Activated T-helper 2 cell treated with anti-CD3 and anti-CD28 coated beads, Interferon-gamma antibody, Interleukin-2, Interleukin-4, amounts not matched to agents 10 μg/mL and 5 μg/mL and 100 μg/mL, durations not matched to agents 14 hours and 24 hours and 36 hours (primary cell): ENCODE measurements around the gene KIF16B. TPM values are rescaled to one million over a fixed set of nuclear protein-coding genes. Genes with fewer than 3 reads are reported as not detected.

Source experiments
- DNase-seq: peaks from one replicate; pipeline ENCODE4 v3.0.0; 2021; ENCODE audit warnings: low spot score
- H3K27ac Mint-ChIP-seq: one replicate; pipeline ENCODE4 v1.8.0; 2021; ENCODE audit warnings: mixed read lengths
- H3K27me3 Mint-ChIP-seq: one replicate; pipeline ENCODE4 v1.8.0; 2021; ENCODE audit warnings: low read depth, mixed read lengths
- H3K36me3 Mint-ChIP-seq: one replicate; pipeline ENCODE4 v1.8.0; 2021; ENCODE audit warnings: low read depth, mixed read lengths
- H3K4me1 Mint-ChIP-seq: one replicate; pipeline ENCODE4 v1.8.0; 2021; ENCODE audit warnings: low read depth, mixed read lengths
- H3K4me3 Mint-ChIP-seq: one replicate; pipeline ENCODE4 v1.8.0; 2021; ENCODE audit warnings: low read depth, mild to moderate bottlenecking, moderate library complexity, mixed read lengths
- H3K9me3 Mint-ChIP-seq: one replicate; pipeline ENCODE4 v1.8.0; 2021; ENCODE audit warnings: mixed read lengths
- intact Hi-C: fragments of 100-400 bp; cut with micrococcal nuclease; formaldehyde crosslinking; loops from one replicate; pipeline ENCODE4 v1.15.1; 2023
- total RNA-seq: library from RNA; stranded (reverse); gene quantifications from 2 replicates; pipeline ENCODE4 v1.2.3, GENCODE V29; 2022

The KIF16B gene
- total RNA-seq, 1 donor from 2014 or later, result 6.8 TPM

GRCh38 chr20:16349523-16350260 lies 223.6 kb downstream of the KIF16B start:
- intact Hi-C loops, result no loop called here
- no peaks in the 10 kb centered on the region for H3K4me1 Mint-ChIP-seq
- no peaks in the 10 kb centered on the region for H3K27me3 Mint-ChIP-seq
- H3K9me3 Mint-ChIP-seq, result no peaks in the 10 kb centered on the region
- no peaks in the 10 kb centered on the region for H3K36me3 Mint-ChIP-seq
- no peak overlapping the region for H3K4me3 Mint-ChIP-seq
- no peak overlapping the region for H3K27ac Mint-ChIP-seq
- no peak for DNase-seq

- H3K4me3 Mint-ChIP-seq, result no peak overlapping the region
- no peaks in the 10 kb centered on the region for H3K4me1 Mint-ChIP-seq
- intact Hi-C loops, result no loop called here
- H3K27me3 Mint-ChIP-seq, result no peaks in the 10 kb centered on the region
- no peak for DNase-seq
- no peak overlapping the region for H3K27ac Mint-ChIP-seq
- H3K9me3 Mint-ChIP-seq, result no peaks in the 10 kb centered on the region
- H3K36me3 Mint-ChIP-seq, result no peaks in the 10 kb centered on the region
These were observed 226.3 kb downstream of the KIF16B start for GRCh38 chr20:16346956-16347355.

- DNase-seq, result no peak
- intact Hi-C loops, result no loop called here
- no peak overlapping the region for H3K4me3 Mint-ChIP-seq
- H3K9me3 Mint-ChIP-seq, result peaks cover 7% of the 10 kb centered on the region
- no peak overlapping the region for H3K27ac Mint-ChIP-seq
- no peaks in the 10 kb centered on the region for H3K27me3 Mint-ChIP-seq
- H3K36me3 Mint-ChIP-seq, result no peaks in the 10 kb centered on the region
- H3K4me1 Mint-ChIP-seq, result no peaks in the 10 kb centered on the region
These were observed 235.5 kb downstream of the KIF16B start for GRCh38 chr20:16337707-16338106.

- H3K4me3 Mint-ChIP-seq, result no peak overlapping the region
- intact Hi-C loops, result no loop called here
These were observed 245.6 kb downstream of the KIF16B start for GRCh38 chr20:16327606-16328005.

GRCh38 chr20:16321291-16321690 lies 252.0 kb downstream of the KIF16B start:
- Mint-ChIP-seq H3K9me3 (peaks cover 14% of the 10 kb centered on the region), H3K4me1 (no peaks in the 10 kb centered on the region), H3K27ac (no peak overlapping the region), H3K4me3 (no peak overlapping the region), H3K27me3 (no peaks in the 10 kb centered on the region), H3K36me3 (no peaks in the 10 kb centered on the region)
- intact Hi-C loops, result no loop called here
- no peak for DNase-seq

More at GRCh38 chr20:16327606-16328005, 245.6 kb downstream of the KIF16B start:
- Mint-ChIP-seq H3K36me3 (no peaks in the 10 kb centered on the region), H3K27me3 (no peaks in the 10 kb centered on the region), H3K4me1 (no peaks in the 10 kb centered on the region), H3K27ac (no peak overlapping the region), H3K9me3 (peaks cover 14% of the 10 kb centered on the region)
- DNase-seq, result no peak

- intact Hi-C loops, result no loop called here
- Mint-ChIP-seq H3K27me3 (no peaks in the 10 kb centered on the region), H3K27ac (no peak overlapping the region), H3K4me1 (no peaks in the 10 kb centered on the region), H3K9me3 (no peaks in the 10 kb centered on the region), H3K36me3 (no peaks in the 10 kb centered on the region), H3K4me3 (no peak overlapping the region)
- DNase-seq, result no peak
These were observed 255.5 kb downstream of the KIF16B start for GRCh38 chr20:16317445-16318362.

- Mint-ChIP-seq H3K27ac (no peak overlapping the region), H3K4me1 (no peaks in the 10 kb centered on the region), H3K9me3 (no peaks in the 10 kb centered on the region), H3K4me3 (no peak overlapping the region), H3K27me3 (no peaks in the 10 kb centered on the region), H3K36me3 (no peaks in the 10 kb centered on the region)
- DNase-seq, result no peak
- intact Hi-C loops, result no loop called here
These were observed 256.7 kb downstream of the KIF16B start for GRCh38 chr20:16316513-16316912.

- Mint-ChIP-seq H3K36me3 (no peaks in the 10 kb centered on the region), H3K4me1 (no peaks in the 10 kb centered on the region)
These were observed 258.5 kb downstream of the KIF16B start for GRCh38 chr20:16314748-16315159.

GRCh38 chr20:16314320-16314719 lies 258.9 kb downstream of the KIF16B start:
- no peak for DNase-seq
- intact Hi-C loops, result no loop called here
- Mint-ChIP-seq H3K4me1 (no peaks in the 10 kb centered on the region), H3K9me3 (no peaks in the 10 kb centered on the region), H3K36me3 (no peaks in the 10 kb centered on the region), H3K27me3 (no peaks in the 10 kb centered on the region), H3K27ac (no peak overlapping the region), H3K4me3 (no peak overlapping the region)

More at GRCh38 chr20:16314748-16315159, 258.5 kb downstream of the KIF16B start:
- H3K9me3 Mint-ChIP-seq, result no peaks in the 10 kb centered on the region
- H3K4me3 Mint-ChIP-seq, result no peak overlapping the region
- no peak for DNase-seq
- no peak overlapping the region for H3K27ac Mint-ChIP-seq
- H3K27me3 Mint-ChIP-seq, result no peaks in the 10 kb centered on the region
- intact Hi-C loops, result no loop called here

- H3K9me3 Mint-ChIP-seq, result no peaks in the 10 kb centered on the region
- H3K4me3 Mint-ChIP-seq, result no peak overlapping the region
- DNase-seq, result no peak
- H3K36me3 Mint-ChIP-seq, result no peaks in the 10 kb centered on the region
- no peaks in the 10 kb centered on the region for H3K4me1 Mint-ChIP-seq
- H3K27ac Mint-ChIP-seq, result no peak overlapping the region
- no peaks in the 10 kb centered on the region for H3K27me3 Mint-ChIP-seq
- intact Hi-C loops, result no loop called here
These were observed 259.3 kb downstream of the KIF16B start for GRCh38 chr20:16313917-16314316.

- Mint-ChIP-seq H3K9me3 (no peaks in the 10 kb centered on the region), H3K27me3 (no peaks in the 10 kb centered on the region)
These were observed 260.2 kb downstream of the KIF16B start for GRCh38 chr20:16312998-16313397.

GRCh38 chr20:16311756-16312155 lies 261.5 kb downstream of the KIF16B start:
- Mint-ChIP-seq H3K9me3 (no peaks in the 10 kb centered on the region), H3K4me1 (no peaks in the 10 kb centered on the region), H3K4me3 (no peak overlapping the region), H3K27me3 (no peaks in the 10 kb centered on the region), H3K36me3 (no peaks in the 10 kb centered on the region), H3K27ac (no peak overlapping the region)
- no peak for DNase-seq
- intact Hi-C loops, result no loop called here

More at GRCh38 chr20:16312998-16313397, 260.2 kb downstream of the KIF16B start:
- no peak overlapping the region for H3K4me3 Mint-ChIP-seq
- H3K4me1 Mint-ChIP-seq, result no peaks in the 10 kb centered on the region
- H3K36me3 Mint-ChIP-seq, result no peaks in the 10 kb centered on the region
- H3K27ac Mint-ChIP-seq, result no peak overlapping the region
- intact Hi-C loops, result no loop called here
- no peak for DNase-seq

- Mint-ChIP-seq H3K27me3 (no peaks in the 10 kb centered on the region), H3K36me3 (no peaks in the 10 kb centered on the region), H3K27ac (no peak overlapping the region), H3K4me3 (no peak overlapping the region), H3K9me3 (peaks cover 4% of the 10 kb centered on the region), H3K4me1 (no peaks in the 10 kb centered on the region)
- intact Hi-C loops, result no loop called here
- no peak for DNase-seq
These were observed 264.5 kb downstream of the KIF16B start for GRCh38 chr20:16308754-16309153.
